Measurements from ENCODE around the gene MSLN.

- TF ChIP-seq ZNF274 (IDR thresholded peaks at IDR 0.05; ENCODE audit: low read depth, low read length) (no peak), YY1 (IDR thresholded peaks at IDR 0.05; ENCODE audit: insufficient read depth, insufficient read length) (no peak)
Measured at GRCh38 chr16:721765-722540, 38.6 kb upstream of the MSLN start.

All from NT2/D1 (cell line).